Panc1 (cell line): ENCODE measurements around the gene FBXW12. TPM values are rescaled to one million over a fixed set of nuclear protein-coding genes. Genes with fewer than 3 reads are reported as not detected.

ENCODE experiments used
- ATAC-seq: fragments of 200-7000 bp; cut with Tn5 transposase; 2 replicates; pipeline ENCODE4 v1.9.1; 2020; ENCODE audit warnings: mild to moderate bottlenecking, moderate library complexity
- BruUV-seq: library from RNA; stranded (reverse); fragments of 400-500 nt; replicated peaks from 2 replicates; lab custom pipeline; 2021; lab: Mats Ljungman, UMichigan
- CTCF ChIA-PET: fragments of 300-600 bp; sonication (Branson Sonifier 250); formaldehyde crosslinking; loops from one replicate; lab custom pipeline; 2022; ENCODE audit warnings: antibody characterized with exemption; lab: Charles Lee
- POLR2A ChIA-PET: fragments of 300-600 bp; sonication (Branson Sonifier 250); formaldehyde crosslinking; loops from one replicate; lab custom pipeline; 2022; ENCODE audit warnings: antibody characterized with exemption; lab: Charles Lee
- DNase-seq: peaks from one replicate; pipeline ENCODE4 v3.0.0-alpha.2; 2010; ENCODE audit warnings: low read depth, low spot score
- H3K27ac ChIP-seq: 2 replicates; pipeline ENCODE4 v1.5.1; 2011; ENCODE audit warnings: mild to moderate bottlenecking, low read length, inconsistent platforms
- H3K27me3 ChIP-seq: fragments of 200-500 bp; sonication (Bioruptor generic); 2 replicates; pipeline ENCODE4 v1.6.0; 2014; ENCODE audit warnings: low read length, inconsistent platforms; ENCODE audit not compliant: control insufficient read depth, insufficient read depth
- H3K36me3 ChIP-seq: fragments of 200-500 bp; sonication (Bioruptor generic); 2 replicates; pipeline ENCODE4 v1.5.1; 2014; ENCODE audit warnings: inconsistent platforms, mild to moderate bottlenecking, low read length, moderate library complexity; ENCODE audit not compliant: control insufficient read depth, insufficient read depth
- H3K4me1 ChIP-seq: 2 replicates; pipeline ENCODE4 v1.5.1; 2011; ENCODE audit warnings: inconsistent platforms, mild to moderate bottlenecking, low read length, moderate library complexity; ENCODE audit not compliant: control insufficient read depth, insufficient read depth
- H3K4me3 ChIP-seq, 2 experiments: 2 replicates each; pipeline ENCODE4 v1.5.1; 2011 to 2012; ENCODE audit warnings: low read depth in 2 of 2, low read length in 2 of 2, mild to moderate bottlenecking in 2 of 2, inconsistent platforms in 1 of 2, moderate library complexity in 1 of 2
- H3K9me3 ChIP-seq: fragments of 200-500 bp; sonication (Bioruptor generic); 2 replicates; pipeline ENCODE4 v1.5.1; 2014; ENCODE audit warnings: low read depth, mild to moderate bottlenecking, inconsistent platforms, low read length, moderate library complexity; ENCODE audit not compliant: control insufficient read depth, insufficient read depth
- POLR2AphosphoS5 ChIP-seq: IDR thresholded peaks from 2 replicates; pipeline ENCODE4 v1.6.1; 2012; ENCODE audit warnings: mild to moderate bottlenecking, low read depth, low read length, moderate library complexity
- SIN3A ChIP-seq: IDR thresholded peaks from 2 replicates; pipeline ENCODE4 v1.6.1; 2012; ENCODE audit warnings: low read depth, mild to moderate bottlenecking, low read length, moderate library complexity, borderline replicate concordance; ENCODE audit not compliant: insufficient read depth
- TCF7L2 ChIP-seq: IDR thresholded peaks from 2 replicates; pipeline ENCODE4 v1.6.1; 2011; ENCODE audit warnings: mild to moderate bottlenecking, low read depth, low read length, inconsistent platforms
- in situ Hi-C: cut with HindIII; loops from 2 replicates; pipeline ENCODE4 v1.10.0; 2016; ENCODE audit warnings: low sequenced_read_pairs, low pct_unique_long_range_greater_than_20kb
- intact Hi-C: fragments of 100-400 bp; cut with micrococcal nuclease; formaldehyde crosslinking; loops from one replicate; pipeline ENCODE4 v1.10.0; 2022; ENCODE audit not compliant: unreplicated experiment
- total RNA-seq: library from RNA; stranded (reverse); gene quantifications from one replicate; pipeline ENCODE4 v1.2.1, GENCODE V29; 2021; ENCODE audit not compliant: unreplicated experiment
- TF ChIP-seq, protein P1 (sequence below): fragments of 450-650 bp; IDR thresholded peaks from 2 replicates; pipeline ENCODE4 v1.5.1; 2017; ENCODE audit warnings: mild to moderate bottlenecking
- TF ChIP-seq, protein P2 (sequence below), 2 experiments: IDR thresholded peaks; 2 replicates each; pipeline ENCODE4 v1.6.1; 2011 to 2012; ENCODE audit warnings: low read depth in 2 of 2, control low read depth in 1 of 2, low read length in 1 of 2, mild to moderate bottlenecking in 1 of 2, moderate library complexity in 1 of 2; ENCODE audit not compliant: insufficient read depth in 1 of 2

Gene FBXW12
- total RNA-seq, 1 experiment from 2014 or later: not detected

DNA sequence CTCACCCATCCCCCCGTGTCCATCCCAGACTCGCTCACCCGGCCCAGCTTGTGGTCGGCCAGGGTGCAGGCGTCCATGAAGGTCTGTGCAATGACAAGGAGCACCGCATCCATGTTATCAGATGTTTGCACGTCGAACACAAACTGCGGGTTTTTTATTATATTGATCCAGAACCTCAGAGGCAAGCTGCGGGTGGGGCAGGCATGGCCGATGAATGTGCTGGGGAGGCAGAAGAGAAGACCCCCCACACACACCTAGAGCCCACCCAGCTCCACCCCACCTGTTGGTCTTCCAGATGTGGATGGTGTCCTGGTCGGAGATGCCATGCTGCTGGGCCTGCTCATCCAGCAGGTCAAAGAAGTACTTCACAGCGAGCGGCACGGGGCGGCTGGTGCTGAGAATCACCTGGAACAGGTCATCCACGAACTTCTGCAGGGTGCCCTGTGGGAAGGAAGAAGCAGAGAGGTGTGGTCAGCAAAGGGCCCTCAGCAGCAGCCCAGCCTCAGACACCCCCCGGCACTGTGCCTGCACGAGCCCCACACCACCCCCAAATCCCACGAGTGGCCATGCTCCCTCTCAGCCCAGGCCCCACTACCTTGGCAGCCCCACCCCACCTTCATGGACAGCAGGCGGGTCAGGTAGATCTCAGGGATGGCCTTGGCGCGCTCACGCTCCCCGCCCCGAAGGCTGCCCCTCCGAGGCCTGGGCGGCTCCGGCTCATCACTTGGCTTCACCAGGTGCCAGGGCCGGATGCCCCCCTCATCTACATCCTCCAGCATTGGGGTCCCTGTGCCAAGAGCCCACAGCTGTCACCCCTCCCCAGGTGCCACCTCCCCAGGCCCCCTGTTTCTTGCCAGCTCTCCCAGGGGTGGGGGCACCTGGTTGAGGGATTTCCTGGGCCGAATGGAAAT, 37.5 kb downstream of the FBXW12 start:
- H3K36me3 ChIP-seq: no peaks in the 10 kb centered on the region
- BruUV-seq: no TSS peak
- no peak for ATAC-seq

DNA sequence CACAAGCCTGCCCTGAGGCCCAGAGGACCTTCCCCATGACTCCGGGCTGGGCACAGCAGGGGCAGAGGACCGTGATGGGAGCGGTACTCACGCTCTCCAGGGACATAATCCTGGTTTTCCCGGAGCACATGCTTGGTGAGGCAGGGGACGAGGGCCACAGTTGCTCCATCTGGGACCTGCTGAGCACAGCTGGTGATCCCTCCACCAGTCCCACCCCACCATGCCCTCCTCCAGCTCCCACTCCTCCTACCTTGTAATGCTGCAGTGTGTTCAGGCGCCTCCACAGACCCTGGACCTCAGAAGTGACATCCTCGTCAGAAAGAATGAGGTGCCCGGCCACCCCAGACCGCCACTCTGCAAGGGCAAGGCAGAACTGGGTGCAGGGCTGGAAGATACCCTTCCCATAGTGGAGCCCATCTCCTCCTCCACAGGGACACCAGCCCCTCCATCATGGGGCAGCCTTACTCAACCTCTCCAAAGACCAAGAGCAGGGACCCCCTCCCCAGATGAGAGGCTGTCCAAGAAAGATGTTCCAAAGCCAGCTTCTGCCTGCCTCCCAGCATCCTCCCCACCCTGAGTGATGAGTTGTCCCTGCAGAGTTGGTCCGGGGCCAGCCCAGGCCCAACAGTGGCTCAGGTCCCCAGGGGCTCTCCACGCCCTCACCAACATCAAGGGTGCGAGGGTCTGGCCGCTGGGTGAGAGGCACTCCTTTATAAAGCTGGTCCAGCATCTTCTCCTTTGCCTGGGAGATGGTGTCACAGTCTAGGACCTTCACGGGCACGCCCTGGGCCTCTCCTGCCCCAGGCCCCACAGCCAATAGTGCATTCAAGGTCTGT, 38.4 kb downstream of the FBXW12 start:
- intact Hi-C loops: no loop called here
- CTCF ChIA-PET: interaction anchor here (1.7 kb wide), 1 partner anchor 26 kb away, joined by 6 read pairs; no protein-coding TSS in a partner anchor

More for the DNA sequence above, 37.5 kb downstream of the FBXW12 start:
- POLR2A ChIA-PET: no interaction called here
- H3K4me3 ChIP-seq: no peak overlapping the region
- no peak for DNase-seq
- no peaks in the 10 kb centered on the region for H3K27me3 ChIP-seq
- H3K27ac ChIP-seq: no peak overlapping the region
- TF ChIP-seq POLR2AphosphoS5 (no peak), TCF7L2 (no peak), SIN3A (no peak)
- TF ChIP-seq, protein P1, sequence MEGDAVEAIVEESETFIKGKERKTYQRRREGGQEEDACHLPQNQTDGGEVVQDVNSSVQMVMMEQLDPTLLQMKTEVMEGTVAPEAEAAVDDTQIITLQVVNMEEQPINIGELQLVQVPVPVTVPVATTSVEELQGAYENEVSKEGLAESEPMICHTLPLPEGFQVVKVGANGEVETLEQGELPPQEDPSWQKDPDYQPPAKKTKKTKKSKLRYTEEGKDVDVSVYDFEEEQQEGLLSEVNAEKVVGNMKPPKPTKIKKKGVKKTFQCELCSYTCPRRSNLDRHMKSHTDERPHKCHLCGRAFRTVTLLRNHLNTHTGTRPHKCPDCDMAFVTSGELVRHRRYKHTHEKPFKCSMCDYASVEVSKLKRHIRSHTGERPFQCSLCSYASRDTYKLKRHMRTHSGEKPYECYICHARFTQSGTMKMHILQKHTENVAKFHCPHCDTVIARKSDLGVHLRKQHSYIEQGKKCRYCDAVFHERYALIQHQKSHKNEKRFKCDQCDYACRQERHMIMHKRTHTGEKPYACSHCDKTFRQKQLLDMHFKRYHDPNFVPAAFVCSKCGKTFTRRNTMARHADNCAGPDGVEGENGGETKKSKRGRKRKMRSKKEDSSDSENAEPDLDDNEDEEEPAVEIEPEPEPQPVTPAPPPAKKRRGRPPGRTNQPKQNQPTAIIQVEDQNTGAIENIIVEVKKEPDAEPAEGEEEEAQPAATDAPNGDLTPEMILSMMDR: no peak
- TF ChIP-seq, protein P2, sequence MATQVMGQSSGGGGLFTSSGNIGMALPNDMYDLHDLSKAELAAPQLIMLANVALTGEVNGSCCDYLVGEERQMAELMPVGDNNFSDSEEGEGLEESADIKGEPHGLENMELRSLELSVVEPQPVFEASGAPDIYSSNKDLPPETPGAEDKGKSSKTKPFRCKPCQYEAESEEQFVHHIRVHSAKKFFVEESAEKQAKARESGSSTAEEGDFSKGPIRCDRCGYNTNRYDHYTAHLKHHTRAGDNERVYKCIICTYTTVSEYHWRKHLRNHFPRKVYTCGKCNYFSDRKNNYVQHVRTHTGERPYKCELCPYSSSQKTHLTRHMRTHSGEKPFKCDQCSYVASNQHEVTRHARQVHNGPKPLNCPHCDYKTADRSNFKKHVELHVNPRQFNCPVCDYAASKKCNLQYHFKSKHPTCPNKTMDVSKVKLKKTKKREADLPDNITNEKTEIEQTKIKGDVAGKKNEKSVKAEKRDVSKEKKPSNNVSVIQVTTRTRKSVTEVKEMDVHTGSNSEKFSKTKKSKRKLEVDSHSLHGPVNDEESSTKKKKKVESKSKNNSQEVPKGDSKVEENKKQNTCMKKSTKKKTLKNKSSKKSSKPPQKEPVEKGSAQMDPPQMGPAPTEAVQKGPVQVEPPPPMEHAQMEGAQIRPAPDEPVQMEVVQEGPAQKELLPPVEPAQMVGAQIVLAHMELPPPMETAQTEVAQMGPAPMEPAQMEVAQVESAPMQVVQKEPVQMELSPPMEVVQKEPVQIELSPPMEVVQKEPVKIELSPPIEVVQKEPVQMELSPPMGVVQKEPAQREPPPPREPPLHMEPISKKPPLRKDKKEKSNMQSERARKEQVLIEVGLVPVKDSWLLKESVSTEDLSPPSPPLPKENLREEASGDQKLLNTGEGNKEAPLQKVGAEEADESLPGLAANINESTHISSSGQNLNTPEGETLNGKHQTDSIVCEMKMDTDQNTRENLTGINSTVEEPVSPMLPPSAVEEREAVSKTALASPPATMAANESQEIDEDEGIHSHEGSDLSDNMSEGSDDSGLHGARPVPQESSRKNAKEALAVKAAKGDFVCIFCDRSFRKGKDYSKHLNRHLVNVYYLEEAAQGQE (IDR thresholded peaks at IDR 0.05; ENCODE audit: insufficient read depth in 1 of 2, low read depth in 2 of 2, low read length in 1 of 2): no peak
- no peaks in the 10 kb centered on the region for H3K9me3 ChIP-seq
- CTCF ChIA-PET: interaction anchor here (1.9 kb wide), 1 partner anchor 27 kb away, joined by 13 read pairs; no protein-coding TSS in a partner anchor
- H3K4me1 ChIP-seq: no peaks in the 10 kb centered on the region
- in situ Hi-C loops (no loop called here), intact Hi-C loops (no loop called here)

More for the DNA sequence above, 38.4 kb downstream of the FBXW12 start:
- no peaks in the 10 kb centered on the region for H3K9me3 ChIP-seq
- no peaks in the 10 kb centered on the region for H3K27me3 ChIP-seq
- in situ Hi-C loops: no loop called here
- no peaks in the 10 kb centered on the region for H3K36me3 ChIP-seq
- no peak overlapping the region for H3K27ac ChIP-seq
- POLR2A ChIA-PET: no interaction called here
- no peak for TF ChIP-seq POLR2AphosphoS5
- TF ChIP-seq, protein P2 (IDR thresholded peaks at IDR 0.05; ENCODE audit: insufficient read depth in 1 of 2, low read depth in 2 of 2, low read length in 1 of 2): no peak
- TF ChIP-seq, protein P1: no peak
- TF ChIP-seq TCF7L2: no peak
- no peak for TF ChIP-seq SIN3A
- DNase-seq: no peak
- ATAC-seq: no peak
- no peak overlapping the region for H3K4me3 ChIP-seq
- no peaks in the 10 kb centered on the region for H3K4me1 ChIP-seq
- no TSS peak for BruUV-seq
